ENCODE results near the gene FAM163A. TPM values are rescaled to one million over a fixed set of nuclear protein-coding genes. Genes with fewer than 3 reads are reported as not detected.

Gene FAM163A
- total and polyA plus RNA-seq, 3 donors from 2014 or later: 3.5 to 6.6 (median 6.0) TPM

DNA sequence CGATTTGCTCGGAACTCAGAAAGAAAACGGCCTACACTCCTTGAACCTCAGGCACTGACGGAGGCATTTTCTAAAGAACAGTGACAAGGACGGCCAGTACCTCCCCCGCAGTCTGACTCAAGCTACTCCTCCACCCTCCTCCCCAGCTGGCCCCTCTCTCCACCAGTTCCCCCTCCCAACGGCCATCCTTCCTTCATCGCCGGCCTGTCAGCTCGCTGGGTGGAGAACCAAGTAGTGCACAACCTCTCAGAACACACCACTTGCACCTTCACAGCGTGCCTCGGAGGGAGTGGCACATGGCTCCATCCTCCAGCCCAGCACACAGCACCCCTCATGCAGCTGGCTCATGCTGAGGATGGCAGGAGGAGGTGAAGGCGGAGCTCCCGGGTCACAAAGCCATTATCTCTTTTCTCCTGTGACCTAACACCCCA lies 75.7 kb downstream of the FAM163A start:
- intact Hi-C loops (cut with DNase I; ENCODE audit: low total_unique reads): loop anchor here (5.0 kb wide), 1 partner anchor 111 kb away; no protein-coding TSS in a partner anchor
- 25 to 62% methylated on average over 14 of the region's 14 CpGs for WGBS, 2 donors
- TF ChIP-seq POLR2A (IDR thresholded peaks at IDR 0.05): no peak
- TF ChIP-seq, protein P1, sequence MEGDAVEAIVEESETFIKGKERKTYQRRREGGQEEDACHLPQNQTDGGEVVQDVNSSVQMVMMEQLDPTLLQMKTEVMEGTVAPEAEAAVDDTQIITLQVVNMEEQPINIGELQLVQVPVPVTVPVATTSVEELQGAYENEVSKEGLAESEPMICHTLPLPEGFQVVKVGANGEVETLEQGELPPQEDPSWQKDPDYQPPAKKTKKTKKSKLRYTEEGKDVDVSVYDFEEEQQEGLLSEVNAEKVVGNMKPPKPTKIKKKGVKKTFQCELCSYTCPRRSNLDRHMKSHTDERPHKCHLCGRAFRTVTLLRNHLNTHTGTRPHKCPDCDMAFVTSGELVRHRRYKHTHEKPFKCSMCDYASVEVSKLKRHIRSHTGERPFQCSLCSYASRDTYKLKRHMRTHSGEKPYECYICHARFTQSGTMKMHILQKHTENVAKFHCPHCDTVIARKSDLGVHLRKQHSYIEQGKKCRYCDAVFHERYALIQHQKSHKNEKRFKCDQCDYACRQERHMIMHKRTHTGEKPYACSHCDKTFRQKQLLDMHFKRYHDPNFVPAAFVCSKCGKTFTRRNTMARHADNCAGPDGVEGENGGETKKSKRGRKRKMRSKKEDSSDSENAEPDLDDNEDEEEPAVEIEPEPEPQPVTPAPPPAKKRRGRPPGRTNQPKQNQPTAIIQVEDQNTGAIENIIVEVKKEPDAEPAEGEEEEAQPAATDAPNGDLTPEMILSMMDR (IDR thresholded peaks at IDR 0.05): no peak
- Histone ChIP-seq H3K36me3 (ENCODE audit: low read depth, missing control alignments) (no peaks in the 10 kb centered on the region), H3K4me1 (peaks cover 55% of the 10 kb centered on the region), H3K27me3 (no peaks in the 10 kb centered on the region), H3K4me3 (no peak overlapping the region), H3K9me3 (no peaks in the 10 kb centered on the region), H3K27ac (peak overlapping the region; percentile 55 to 66)
- DNase-seq: peak; percentile 82

DNA sequence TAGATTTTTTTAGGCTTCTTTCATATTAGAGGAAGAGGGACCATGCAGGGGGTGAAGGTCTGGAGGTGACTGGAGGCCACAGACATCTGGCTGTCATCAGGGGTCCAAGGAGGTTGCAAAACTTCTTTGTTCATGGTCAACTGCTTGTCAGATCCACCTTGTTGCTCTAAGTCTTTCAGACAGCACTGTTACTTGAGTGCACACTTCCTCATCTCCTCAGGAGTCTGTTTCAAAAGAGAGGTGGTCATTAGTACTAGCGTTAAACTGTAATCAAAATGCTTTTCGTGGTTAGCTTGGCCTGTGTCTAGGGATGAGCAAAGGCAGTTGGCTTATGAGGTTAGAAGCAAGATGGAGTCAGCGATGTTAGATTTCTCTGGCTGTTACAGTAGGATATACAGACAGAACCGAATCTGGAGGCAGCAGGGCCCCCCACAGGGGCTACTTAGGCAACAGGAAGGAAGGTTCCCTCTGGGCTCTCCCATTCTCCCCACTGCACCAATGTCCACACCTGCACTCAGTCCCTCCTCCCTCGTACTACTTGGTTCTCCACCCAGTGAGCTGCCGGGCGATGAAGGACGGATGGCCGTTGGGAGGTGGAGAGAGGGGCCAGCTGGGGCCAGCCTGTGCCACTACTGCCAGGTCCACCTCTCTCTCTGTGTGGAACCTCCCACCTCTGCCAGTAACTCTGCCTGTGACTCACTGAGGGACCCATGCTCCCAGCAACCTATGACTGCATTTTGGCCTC lies 77.3 kb downstream of the FAM163A start:
- WGBS, 2 donors: 90 to 97% methylated on average over 9 of the region's 9 CpGs
- H3K4me1 ChIP-seq: peaks cover 55% of the 10 kb centered on the region
- no peak for DNase-seq
- no peak overlapping the region for H3K27ac ChIP-seq
- H3K36me3 ChIP-seq (ENCODE audit: low read depth, missing control alignments): no peaks in the 10 kb centered on the region
- H3K4me3 ChIP-seq: no peak overlapping the region
- no peaks in the 10 kb centered on the region for H3K9me3 ChIP-seq
- no peak for TF ChIP-seq POLR2A (IDR thresholded peaks at IDR 0.05)
- TF ChIP-seq, protein P1 (IDR thresholded peaks at IDR 0.05): no peak
- no peaks in the 10 kb centered on the region for H3K27me3 ChIP-seq
- intact Hi-C loops (cut with DNase I; ENCODE audit: low total_unique reads): no loop called here

DNA sequence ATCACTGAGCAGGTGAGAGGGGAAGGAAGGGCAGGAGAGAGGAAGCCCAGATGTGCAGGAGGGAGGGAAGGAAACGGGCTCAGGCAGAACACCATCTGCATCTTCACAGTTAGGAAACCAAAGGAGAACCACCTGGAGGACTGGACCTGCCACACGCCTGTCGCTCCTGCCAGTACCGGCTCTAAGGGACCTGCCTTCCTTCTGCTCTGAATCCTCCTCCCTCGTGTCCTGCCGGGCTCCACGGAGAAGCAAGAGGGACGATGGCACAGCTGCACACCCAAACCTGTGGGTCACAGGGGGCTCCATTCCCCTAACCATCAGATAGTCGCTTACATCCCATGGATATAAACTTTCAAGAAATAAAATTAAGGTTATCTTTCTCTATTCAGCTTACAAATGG lies 78.4 kb downstream of the FAM163A start:
- H3K36me3 ChIP-seq (ENCODE audit: low read depth, missing control alignments): no peaks in the 10 kb centered on the region
- intact Hi-C loops (cut with DNase I; ENCODE audit: low total_unique reads): no loop called here
- H3K27ac ChIP-seq: no peak overlapping the region
- TF ChIP-seq POLR2A (IDR thresholded peaks at IDR 0.05): no peak
- TF ChIP-seq, protein P1 (IDR thresholded peaks at IDR 0.05): no peak
- whole genome bisulfite sequencing, 2 donors: 92 to 96% methylated on average over 9 of the region's 9 CpGs
- no peaks in the 10 kb centered on the region for H3K9me3 ChIP-seq
- no peaks in the 10 kb centered on the region for H3K27me3 ChIP-seq
- H3K4me1 ChIP-seq: peaks cover 55% of the 10 kb centered on the region
- no peak overlapping the region for H3K4me3 ChIP-seq
- DNase-seq: peak; percentile 9

DNA sequence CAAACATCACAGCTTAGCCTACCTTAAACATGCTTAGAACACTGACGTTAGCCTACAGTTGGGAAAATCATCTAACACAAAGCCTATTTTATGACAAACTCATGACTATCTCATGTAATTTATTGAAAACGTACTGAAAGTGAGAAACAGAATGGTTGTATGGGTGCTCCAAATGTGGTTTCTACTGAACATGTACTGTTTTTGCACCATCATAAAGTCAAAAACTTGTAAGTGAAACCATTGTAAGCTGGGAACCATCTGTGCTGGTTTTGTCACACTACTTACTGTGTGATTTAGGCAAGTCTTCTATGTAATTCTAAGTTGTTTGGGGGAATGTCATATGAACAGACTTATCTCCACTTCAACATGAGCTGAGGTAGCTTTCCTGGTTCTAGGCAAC lies 79.0 kb downstream of the FAM163A start:
- Histone ChIP-seq H3K27me3 (no peaks in the 10 kb centered on the region), H3K4me3 (no peak overlapping the region), H3K4me1 (peaks cover 55% of the 10 kb centered on the region), H3K36me3 (ENCODE audit: low read depth, missing control alignments) (no peaks in the 10 kb centered on the region), H3K27ac (no peak overlapping the region), H3K9me3 (no peaks in the 10 kb centered on the region)
- WGBS, 2 donors: 91 to 96% methylated on average over 2 of the region's 2 CpGs
- intact Hi-C loops (cut with DNase I; ENCODE audit: low total_unique reads): no loop called here
- TF ChIP-seq POLR2A (IDR thresholded peaks at IDR 0.05): no peak
- TF ChIP-seq, protein P1 (IDR thresholded peaks at IDR 0.05): no peak
- no peak for DNase-seq

DNA sequence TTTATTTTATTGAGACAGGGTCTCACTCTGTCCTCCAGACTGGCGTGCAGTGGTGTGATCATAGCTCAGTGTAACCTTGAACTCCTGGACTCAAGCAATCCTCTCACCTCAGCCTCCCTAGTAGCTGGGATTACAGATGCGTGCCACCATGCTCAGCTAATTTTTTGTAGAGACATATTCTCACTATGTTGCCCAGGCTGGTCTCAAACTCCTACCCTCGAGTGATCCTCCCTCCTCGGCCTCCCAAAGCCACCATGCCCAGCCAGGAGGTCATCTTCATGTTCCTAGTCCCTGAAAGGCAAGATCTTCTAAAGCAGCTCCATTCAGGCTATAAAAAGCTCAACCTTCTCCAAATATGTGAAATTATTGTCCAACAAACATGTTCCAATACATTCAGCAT lies 80.6 kb downstream of the FAM163A start:
- WGBS, 2 donors: 89 to 92% methylated on average over 4 of the region's 4 CpGs

More for the DNA sequence above, 80.6 kb downstream of the FAM163A start:
- intact Hi-C loops (cut with DNase I; ENCODE audit: low total_unique reads): no loop called here
- H3K4me1 ChIP-seq: peaks cover 40% of the 10 kb centered on the region
- no peak overlapping the region for H3K4me3 ChIP-seq
- no peaks in the 10 kb centered on the region for H3K9me3 ChIP-seq
- TF ChIP-seq, protein P1 (IDR thresholded peaks at IDR 0.05): no peak
- no peak for TF ChIP-seq POLR2A (IDR thresholded peaks at IDR 0.05)
- H3K36me3 ChIP-seq (ENCODE audit: low read depth, missing control alignments): no peaks in the 10 kb centered on the region
- H3K27ac ChIP-seq: no peak overlapping the region
- H3K27me3 ChIP-seq: no peaks in the 10 kb centered on the region
- DNase-seq: peak; percentile 7

Measured in testis (tissue), 3 donors.